ENCODE measurements around the gene NAPG.

DNA sequence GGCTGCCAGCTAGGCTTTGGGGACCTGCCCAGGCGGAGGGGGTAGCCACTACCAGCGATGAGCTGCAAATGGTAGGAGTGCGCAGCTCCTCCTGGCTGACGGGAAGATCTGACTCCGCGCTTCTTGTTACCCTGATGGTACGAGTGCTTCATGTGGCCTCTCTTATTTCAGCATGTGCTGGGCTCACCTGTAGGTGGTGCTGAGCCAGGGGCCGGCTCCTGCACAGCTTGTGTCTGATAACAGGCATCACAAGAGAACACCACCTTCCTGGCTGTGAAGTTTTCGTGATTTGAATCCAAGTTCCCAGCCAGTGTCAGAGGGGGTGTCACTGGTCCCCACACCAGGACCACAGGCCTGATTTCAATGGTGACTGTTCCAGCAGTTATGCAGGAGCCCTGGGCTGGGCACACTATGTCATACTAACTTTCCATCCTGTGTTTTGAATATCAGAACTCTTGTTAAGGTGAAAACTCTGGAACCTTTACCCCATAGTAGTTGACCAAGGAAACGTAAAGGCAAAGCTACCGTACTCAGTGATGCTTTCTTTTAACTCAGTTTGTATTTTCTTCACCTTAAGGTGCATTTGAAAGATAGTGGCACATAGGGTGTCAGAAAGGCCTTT is 43.4 kb upstream of the NAPG start:
- TF ChIP-seq, protein P1, sequence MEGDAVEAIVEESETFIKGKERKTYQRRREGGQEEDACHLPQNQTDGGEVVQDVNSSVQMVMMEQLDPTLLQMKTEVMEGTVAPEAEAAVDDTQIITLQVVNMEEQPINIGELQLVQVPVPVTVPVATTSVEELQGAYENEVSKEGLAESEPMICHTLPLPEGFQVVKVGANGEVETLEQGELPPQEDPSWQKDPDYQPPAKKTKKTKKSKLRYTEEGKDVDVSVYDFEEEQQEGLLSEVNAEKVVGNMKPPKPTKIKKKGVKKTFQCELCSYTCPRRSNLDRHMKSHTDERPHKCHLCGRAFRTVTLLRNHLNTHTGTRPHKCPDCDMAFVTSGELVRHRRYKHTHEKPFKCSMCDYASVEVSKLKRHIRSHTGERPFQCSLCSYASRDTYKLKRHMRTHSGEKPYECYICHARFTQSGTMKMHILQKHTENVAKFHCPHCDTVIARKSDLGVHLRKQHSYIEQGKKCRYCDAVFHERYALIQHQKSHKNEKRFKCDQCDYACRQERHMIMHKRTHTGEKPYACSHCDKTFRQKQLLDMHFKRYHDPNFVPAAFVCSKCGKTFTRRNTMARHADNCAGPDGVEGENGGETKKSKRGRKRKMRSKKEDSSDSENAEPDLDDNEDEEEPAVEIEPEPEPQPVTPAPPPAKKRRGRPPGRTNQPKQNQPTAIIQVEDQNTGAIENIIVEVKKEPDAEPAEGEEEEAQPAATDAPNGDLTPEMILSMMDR (IDR thresholded peaks at IDR 0.05), result no peak
- TF ChIP-seq ZFX (IDR thresholded peaks at IDR 0.05; ENCODE audit: borderline replicate concordance), result no peak
